Measurements from ENCODE around the gene PANK2.
A peak's percentile ranks its signal among the peaks of the same experiment; 100 is the strongest.
"Not testable (repeated sequence)": the region's sequence is repeated elsewhere in the genome, so short reads cannot be mapped to it uniquely, and the experiment has no call there.

PANK2 gene

DNA sequence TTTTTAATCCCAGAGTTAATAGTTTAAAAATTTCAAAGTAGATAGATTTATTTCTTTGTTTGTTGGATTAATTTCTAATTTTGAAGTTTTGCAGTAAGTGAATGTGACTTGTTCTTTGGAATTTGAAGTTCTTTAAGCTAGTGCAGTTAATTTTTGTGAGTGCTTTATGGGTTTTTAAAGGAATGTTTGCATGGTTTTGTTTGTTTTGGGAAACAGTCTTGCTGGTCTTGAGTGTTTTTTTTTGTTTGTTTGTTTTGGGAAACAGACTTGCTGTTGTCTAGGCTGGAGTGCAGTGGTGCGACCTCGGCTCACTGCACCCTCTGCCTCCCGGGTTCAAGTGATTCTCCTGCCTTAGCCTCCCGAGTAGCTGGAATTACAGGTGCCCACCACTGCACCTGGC, 9.5 kb downstream of the PANK2 start:
- TF ChIP-seq Cebpa-rat (IDR thresholded peaks at IDR 0.05) = no peak
- Histone ChIP-seq H3K27ac (no peak overlapping the region), H3K4me3 (no peak overlapping the region), H4K20me1 (peaks cover 100% of the 10 kb centered on the region), H3K4me1 (peaks cover 82% of the 10 kb centered on the region), H3K27me3 (no peaks in the 10 kb centered on the region), H3K36me3 (peaks cover 44% of the 10 kb centered on the region), H3K4me2 (no peak overlapping the region), H3K9ac (no peak overlapping the region), H3K9me3 (no peaks in the 10 kb centered on the region)

GRCh38 chr20:3900187-3900604, 11.0 kb downstream of the PANK2 start:
- H3K27ac ChIP-seq = no peak overlapping the region
- no peak overlapping the region for H3K9ac ChIP-seq
- H3K4me1 ChIP-seq = peaks cover 74% of the 10 kb centered on the region
- no peaks in the 10 kb centered on the region for H3K9me3 ChIP-seq
- H3K36me3 ChIP-seq = peaks cover 38% of the 10 kb centered on the region
- H3K27me3 ChIP-seq = no peaks in the 10 kb centered on the region
- H4K20me1 ChIP-seq = peaks cover 100% of the 10 kb centered on the region
- H3K4me2 ChIP-seq = peak overlapping the region; percentile 58; the same call in 1 of the 2 replicates
- H3K4me3 ChIP-seq = no peak overlapping the region
- TF ChIP-seq Cebpa-rat (IDR thresholded peaks at IDR 0.05) = no peak

DNA sequence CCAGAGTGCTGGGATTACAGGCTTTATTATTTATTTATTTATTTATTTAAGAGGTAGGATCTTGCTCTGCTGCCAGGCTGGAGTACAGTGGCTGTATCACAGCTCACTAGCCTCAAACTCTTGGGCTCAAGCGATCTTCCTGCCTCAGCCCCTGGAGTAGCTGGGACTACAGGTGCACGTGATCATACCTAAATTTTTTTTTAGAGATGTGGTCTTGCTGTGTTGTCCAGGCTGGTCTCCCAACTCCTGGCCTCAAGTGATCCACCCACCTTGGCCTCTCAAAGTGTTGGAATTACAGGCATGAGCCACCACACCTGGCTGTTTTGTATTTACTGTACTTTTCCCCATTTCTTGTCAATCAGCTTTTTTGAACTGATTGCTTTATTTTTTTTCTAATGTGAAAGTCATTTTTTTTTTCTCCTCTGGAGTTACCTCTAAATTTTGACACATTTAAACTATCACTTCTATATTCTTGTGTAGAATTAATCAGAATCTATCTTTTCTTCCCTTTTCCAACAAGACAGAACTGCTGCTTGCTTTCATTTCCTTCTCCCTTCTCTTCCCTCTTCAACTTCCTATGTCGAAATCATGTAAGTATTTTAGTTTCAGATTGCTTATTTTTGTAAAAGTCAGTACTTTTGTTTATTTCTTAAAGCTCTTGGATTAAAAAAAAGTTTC, 12.0 kb downstream of the PANK2 start:
- Histone ChIP-seq H4K20me1 (peaks cover 100% of the 10 kb centered on the region), H3K9ac (0 out of 2 replicates have a peak overlapping the region, but pooled peaks have one; percentile 12), H3K4me1 (peaks cover 79% of the 10 kb centered on the region), H3K4me3 (no peak overlapping the region), H3K36me3 (peaks cover 36% of the 10 kb centered on the region), H3K4me2 (peak overlapping the region; percentile 58), H3K27ac (no peak overlapping the region), H3K27me3 (no peaks in the 10 kb centered on the region), H3K9me3 (no peaks in the 10 kb centered on the region)
- no peak for TF ChIP-seq Cebpa-rat (IDR thresholded peaks at IDR 0.05)

DNA sequence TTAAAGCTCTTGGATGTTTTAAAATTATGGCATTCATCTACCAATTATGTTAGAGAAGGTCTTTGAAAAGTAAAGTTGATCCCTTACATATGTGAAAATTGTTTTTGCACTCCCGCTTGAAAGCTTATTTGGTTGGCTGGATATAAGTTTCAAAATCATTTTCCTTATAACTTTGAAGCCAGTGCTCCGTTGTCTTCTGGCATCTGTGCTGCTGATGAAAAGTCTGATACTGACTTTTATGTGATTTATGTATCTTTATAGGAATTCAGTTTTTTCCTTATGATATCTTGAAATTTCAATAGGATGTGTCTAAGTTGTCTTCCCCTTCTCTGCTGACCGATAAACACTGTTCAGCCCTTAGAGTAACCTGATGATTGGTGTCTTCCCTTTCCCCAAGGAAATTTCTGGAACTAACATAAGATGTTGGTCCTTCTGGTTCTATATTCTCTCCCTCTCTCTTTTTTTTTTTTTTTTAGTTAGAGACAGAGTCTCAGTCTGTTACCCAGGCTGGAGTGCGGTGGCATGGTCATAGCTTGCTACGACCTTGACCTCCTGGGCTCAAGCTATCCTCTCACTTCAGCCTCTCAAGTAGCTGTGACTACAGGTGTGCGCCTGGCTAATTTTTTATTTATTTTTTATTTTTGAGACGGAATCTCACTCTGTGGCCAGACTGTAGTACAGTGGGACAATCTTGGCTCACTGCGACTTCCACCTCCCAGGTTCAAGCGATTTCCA, 12.7 kb downstream of the PANK2 start:
- Histone ChIP-seq H3K36me3 (peaks cover 30% of the 10 kb centered on the region), H3K27me3 (no peaks in the 10 kb centered on the region), H3K4me2 (peak overlapping the region; percentile 58), H3K4me3 (no peak overlapping the region), H3K9me3 (no peaks in the 10 kb centered on the region), H3K9ac (no peak overlapping the region), H3K4me1 (peaks cover 78% of the 10 kb centered on the region), H4K20me1 (peaks cover 100% of the 10 kb centered on the region), H3K27ac (no peak overlapping the region)
- TF ChIP-seq Cebpa-rat (IDR thresholded peaks at IDR 0.05) = no peak

GRCh38 chr20:3902446-3902845, 13.3 kb downstream of the PANK2 start:
- Histone ChIP-seq H3K36me3 (peaks cover 24% of the 10 kb centered on the region), H3K27ac (no peak overlapping the region), H4K20me1 (peaks cover 100% of the 10 kb centered on the region), H3K4me3 (no peak overlapping the region), H3K9ac (no peak overlapping the region), H3K4me1 (peaks cover 76% of the 10 kb centered on the region), H3K9me3 (no peaks in the 10 kb centered on the region), H3K27me3 (no peaks in the 10 kb centered on the region), H3K4me2 (no peak overlapping the region)
- no peak for TF ChIP-seq Cebpa-rat (IDR thresholded peaks at IDR 0.05)

GRCh38 chr20:3904224-3904623, 15.0 kb downstream of the PANK2 start:
- H3K9ac ChIP-seq = no peak overlapping the region
- H3K4me2 ChIP-seq = no peak overlapping the region
- H3K36me3 ChIP-seq = peaks cover 37% of the 10 kb centered on the region
- no peak overlapping the region for H3K27ac ChIP-seq
- no peak overlapping the region for H3K4me3 ChIP-seq
- TF ChIP-seq Cebpa-rat (IDR thresholded peaks at IDR 0.05) = no peak
- H4K20me1 ChIP-seq = peaks cover 100% of the 10 kb centered on the region
- peaks cover 74% of the 10 kb centered on the region for H3K4me1 ChIP-seq
- H3K9me3 ChIP-seq = no peaks in the 10 kb centered on the region
- no peaks in the 10 kb centered on the region for H3K27me3 ChIP-seq

GRCh38 chr20:3904857-3905256, 15.7 kb downstream of the PANK2 start:
- Histone ChIP-seq H3K4me2 (no peak overlapping the region), H3K9ac (no peak overlapping the region)
- TF ChIP-seq Cebpa-rat (IDR thresholded peaks at IDR 0.05) = no peak

DNA sequence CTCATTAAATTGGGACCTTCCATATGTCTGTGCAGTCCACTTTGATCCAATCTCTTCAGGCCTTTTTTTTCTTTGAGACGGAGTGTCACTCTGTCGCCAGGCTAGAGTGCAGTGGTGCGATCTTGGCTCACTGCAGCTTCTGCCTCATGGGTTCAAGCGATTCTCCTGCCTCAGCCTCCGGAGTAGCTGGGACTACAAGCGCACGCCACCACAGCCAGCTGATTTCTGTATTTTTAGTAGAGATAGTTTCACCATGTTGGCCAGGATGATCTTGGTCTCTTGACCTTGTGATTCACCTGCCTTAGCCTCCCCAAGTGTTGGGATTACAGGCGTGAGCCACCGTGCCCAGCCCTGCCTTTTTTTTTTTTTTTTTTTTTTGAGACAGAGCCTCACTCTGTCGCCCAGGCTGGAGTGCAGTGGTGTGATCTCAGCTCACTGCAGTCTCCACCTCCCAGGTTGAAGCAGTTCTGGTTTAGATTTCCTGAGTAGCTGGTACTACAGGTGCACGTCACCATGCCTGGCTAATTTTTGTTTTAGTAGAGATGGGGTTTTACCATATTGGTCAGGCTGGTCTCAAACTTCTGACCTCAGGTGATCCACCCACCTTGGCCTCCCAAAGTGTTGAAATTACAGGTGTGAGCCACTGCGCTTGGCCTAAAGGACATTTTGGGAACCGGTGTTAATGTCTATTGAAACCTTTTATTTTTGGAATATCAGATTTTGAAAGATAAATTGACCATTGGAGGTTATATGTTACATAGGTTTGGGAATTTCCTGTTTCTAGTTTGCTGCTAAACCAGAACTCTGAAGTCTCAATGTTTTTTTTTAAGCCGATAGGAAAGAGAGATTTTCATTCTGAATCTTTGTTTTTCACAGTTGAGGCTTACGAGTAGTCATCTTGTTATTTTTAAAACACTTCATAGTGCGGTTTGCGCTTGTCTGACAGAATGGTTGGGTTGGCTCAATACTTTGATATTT, 17.8 kb downstream of the PANK2 start:
- H3K9me3 ChIP-seq, H3K4me2 ChIP-seq, H3K27me3 ChIP-seq, H3K9ac ChIP-seq, H3K4me3 ChIP-seq, H3K27ac ChIP-seq: not testable (repeated sequence)
- H3K36me3 ChIP-seq = peaks cover 58% of the 10 kb centered on the region
- peaks cover 100% of the 10 kb centered on the region for H4K20me1 ChIP-seq
- H3K4me1 ChIP-seq = peaks cover 46% of the 10 kb centered on the region

More at GRCh38 chr20:3904857-3905256, 15.7 kb downstream of the PANK2 start:
- Histone ChIP-seq H3K4me3 (no peak overlapping the region), H3K27me3 (no peaks in the 10 kb centered on the region), H3K9me3 (no peaks in the 10 kb centered on the region), H4K20me1 (peaks cover 100% of the 10 kb centered on the region), H3K4me1 (peaks cover 67% of the 10 kb centered on the region), H3K36me3 (peaks cover 43% of the 10 kb centered on the region), H3K27ac (no peak overlapping the region)

DNA sequence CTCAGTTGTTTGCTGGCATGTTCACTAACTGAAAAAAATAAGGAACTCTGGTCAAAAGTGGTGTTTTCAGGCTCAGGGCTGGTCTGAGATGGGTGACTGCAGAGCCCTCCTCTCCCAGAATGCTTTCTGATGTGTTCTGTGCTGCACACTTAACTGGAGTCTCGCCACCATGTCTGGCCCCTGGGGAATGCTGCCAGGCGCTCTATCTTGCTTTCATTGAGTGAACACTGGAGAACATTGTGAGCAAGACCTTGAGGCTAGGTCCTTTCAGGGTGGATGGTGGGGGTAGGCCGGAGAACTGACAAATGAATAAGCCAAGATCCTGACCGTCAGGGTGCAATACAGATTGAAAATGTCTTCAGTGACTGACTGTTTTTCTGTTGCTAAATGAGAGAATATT, 19.5 kb downstream of the PANK2 start:
- Histone ChIP-seq H3K27ac (no peak overlapping the region), H3K4me1 (peaks cover 31% of the 10 kb centered on the region), H4K20me1 (peaks cover 100% of the 10 kb centered on the region), H3K4me3 (no peak overlapping the region), H3K9me3 (no peaks in the 10 kb centered on the region), H3K4me2 (no peak overlapping the region), H3K36me3 (peaks cover 69% of the 10 kb centered on the region), H3K27me3 (no peaks in the 10 kb centered on the region), H3K9ac (no peak overlapping the region)
- TF ChIP-seq Cebpa-rat (IDR thresholded peaks at IDR 0.05) = no peak
